C4-2B (cell line): ENCODE results near the gene CCDC88C.
"Not testable (repeated sequence)": the region's sequence is repeated elsewhere in the genome, so short reads cannot be mapped to it uniquely, and the experiment has no call there.

ENCODE experiments used
- H3K27ac ChIP-seq: fragments of 450-650 bp; 2 replicates; pipeline ENCODE4 v1.5.1; 2017
- ZFX ChIP-seq: fragments of 450-650 bp; IDR thresholded peaks from 2 replicates; pipeline ENCODE4 v1.6.1; 2017
- TF ChIP-seq, protein P1 (sequence below): fragments of 450-650 bp; conservative IDR thresholded peaks from 2 replicates; pipeline ENCODE4 v1.5.1; 2017; ENCODE audit warnings: mild to moderate bottlenecking

The CCDC88C gene

DNA sequence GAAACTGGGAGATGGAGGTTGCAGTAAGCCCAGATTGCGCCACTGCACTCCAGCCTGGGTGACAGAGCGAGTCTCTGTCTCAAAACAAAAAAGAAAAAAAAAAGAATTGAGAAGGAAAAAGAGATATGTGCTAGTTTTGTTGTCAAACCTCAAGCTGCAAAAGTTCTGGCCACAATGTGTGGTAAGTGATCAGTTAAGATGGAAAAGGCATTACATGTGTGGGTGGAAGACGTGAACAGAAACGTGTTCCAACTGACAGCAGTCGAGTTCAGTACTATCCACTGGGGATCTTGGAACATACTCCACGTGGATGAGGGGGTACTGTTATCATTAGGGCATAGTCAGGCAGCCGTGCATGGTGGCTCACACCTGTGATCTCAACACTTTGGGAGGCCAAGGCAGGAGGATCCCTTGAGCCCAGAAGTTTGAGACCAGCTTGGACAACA is 190.4 kb downstream of the CCDC88C start:
- no peak for TF ChIP-seq ZFX
- TF ChIP-seq, protein P1, sequence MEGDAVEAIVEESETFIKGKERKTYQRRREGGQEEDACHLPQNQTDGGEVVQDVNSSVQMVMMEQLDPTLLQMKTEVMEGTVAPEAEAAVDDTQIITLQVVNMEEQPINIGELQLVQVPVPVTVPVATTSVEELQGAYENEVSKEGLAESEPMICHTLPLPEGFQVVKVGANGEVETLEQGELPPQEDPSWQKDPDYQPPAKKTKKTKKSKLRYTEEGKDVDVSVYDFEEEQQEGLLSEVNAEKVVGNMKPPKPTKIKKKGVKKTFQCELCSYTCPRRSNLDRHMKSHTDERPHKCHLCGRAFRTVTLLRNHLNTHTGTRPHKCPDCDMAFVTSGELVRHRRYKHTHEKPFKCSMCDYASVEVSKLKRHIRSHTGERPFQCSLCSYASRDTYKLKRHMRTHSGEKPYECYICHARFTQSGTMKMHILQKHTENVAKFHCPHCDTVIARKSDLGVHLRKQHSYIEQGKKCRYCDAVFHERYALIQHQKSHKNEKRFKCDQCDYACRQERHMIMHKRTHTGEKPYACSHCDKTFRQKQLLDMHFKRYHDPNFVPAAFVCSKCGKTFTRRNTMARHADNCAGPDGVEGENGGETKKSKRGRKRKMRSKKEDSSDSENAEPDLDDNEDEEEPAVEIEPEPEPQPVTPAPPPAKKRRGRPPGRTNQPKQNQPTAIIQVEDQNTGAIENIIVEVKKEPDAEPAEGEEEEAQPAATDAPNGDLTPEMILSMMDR, result no peak
- no peak overlapping the region for H3K27ac ChIP-seq

DNA sequence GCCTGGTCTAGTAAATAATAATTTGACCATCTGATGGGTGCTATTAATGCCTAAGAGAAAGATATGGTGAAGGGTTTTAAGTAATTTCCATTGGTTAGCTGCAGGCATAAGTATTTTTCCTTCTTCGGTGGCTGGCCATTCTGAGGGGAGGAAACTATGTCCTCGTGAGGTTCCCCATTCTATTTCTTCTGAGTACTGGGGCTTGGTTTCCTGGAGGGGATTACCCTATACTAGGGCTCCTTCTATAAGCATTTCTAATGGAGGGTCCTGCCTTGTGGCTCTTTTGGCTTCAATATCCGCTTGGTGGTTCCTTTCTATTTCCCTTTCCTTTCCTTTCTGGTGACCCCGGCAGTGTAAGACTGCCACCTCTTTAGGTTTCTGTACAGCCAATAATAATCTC is 191.3 kb downstream of the CCDC88C start:
- not testable (repeated sequence) for H3K27ac ChIP-seq

DNA sequence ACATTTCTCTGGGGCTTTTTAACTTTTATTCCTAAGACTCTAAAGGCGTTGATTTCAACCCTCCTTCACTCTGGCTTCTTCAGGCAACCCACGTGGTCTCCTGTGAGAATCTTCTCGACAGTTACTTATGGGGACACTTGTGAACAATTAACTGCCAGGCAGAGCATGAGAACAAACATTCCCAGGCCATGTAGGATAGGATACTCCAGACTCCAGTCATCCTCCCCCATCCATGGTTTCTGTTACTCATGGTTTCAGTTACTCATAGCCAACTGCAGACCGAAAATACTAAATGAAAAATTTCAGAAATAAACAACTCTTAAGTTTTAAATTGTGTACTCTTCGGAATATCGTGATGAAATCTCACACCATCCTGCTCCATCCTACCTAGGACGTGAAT is 192.6 kb downstream of the CCDC88C start:
- H3K27ac ChIP-seq, result no peak overlapping the region
- TF ChIP-seq ZFX, result no peak
- TF ChIP-seq, protein P1, result no peak

DNA sequence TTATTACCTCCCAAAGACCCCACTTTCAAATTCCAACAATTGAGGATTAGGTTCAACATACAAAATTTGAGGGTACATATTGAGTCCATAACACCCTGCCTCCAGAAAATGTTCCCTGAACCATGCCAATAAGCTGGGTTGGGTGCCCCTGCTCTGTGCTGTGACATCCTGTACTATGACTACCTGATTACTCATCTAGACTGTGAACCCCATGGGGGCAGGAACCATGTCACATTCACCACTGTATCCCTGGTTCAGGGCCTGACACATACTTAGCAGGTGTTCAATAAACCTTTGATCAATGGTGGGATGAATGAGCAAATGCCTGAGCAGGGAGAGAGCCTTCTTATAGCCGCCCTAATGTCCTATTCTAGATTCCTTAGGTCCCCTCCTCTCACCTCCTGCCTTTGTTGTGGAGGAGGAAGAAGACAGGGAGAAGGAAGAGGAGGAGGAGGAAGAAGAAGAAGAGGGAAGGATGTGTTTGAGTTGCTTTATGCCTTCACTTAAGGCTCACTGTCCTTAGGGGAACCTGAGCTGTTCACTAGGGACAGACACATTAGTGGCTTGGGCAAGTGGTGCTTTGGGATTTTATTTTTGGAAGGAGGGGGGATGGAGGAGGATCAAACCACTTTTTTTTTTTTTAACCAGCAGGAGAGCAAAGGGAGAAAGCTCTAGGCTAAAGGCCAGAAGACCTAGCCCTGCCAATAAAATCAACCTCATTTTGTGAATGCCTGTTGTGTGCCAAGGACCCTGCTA is 194.4 kb downstream of the CCDC88C start:
- no peak for TF ChIP-seq ZFX
- TF ChIP-seq, protein P1, result no peak

More for the DNA sequence above, 194.4 kb downstream of the CCDC88C start:
- no peak overlapping the region for H3K27ac ChIP-seq
